Measurements from ENCODE around the gene FMR1. TPM values are rescaled to one million over a fixed set of nuclear protein-coding genes. Genes with fewer than 3 reads are reported as not detected.

FMR1 gene
- total and polyA plus RNA-seq, 2 donors (not counting 3 experiments of a cell fraction or from before 2014, with no cell fraction given), result 8.8 to 36.4 TPM

DNA sequence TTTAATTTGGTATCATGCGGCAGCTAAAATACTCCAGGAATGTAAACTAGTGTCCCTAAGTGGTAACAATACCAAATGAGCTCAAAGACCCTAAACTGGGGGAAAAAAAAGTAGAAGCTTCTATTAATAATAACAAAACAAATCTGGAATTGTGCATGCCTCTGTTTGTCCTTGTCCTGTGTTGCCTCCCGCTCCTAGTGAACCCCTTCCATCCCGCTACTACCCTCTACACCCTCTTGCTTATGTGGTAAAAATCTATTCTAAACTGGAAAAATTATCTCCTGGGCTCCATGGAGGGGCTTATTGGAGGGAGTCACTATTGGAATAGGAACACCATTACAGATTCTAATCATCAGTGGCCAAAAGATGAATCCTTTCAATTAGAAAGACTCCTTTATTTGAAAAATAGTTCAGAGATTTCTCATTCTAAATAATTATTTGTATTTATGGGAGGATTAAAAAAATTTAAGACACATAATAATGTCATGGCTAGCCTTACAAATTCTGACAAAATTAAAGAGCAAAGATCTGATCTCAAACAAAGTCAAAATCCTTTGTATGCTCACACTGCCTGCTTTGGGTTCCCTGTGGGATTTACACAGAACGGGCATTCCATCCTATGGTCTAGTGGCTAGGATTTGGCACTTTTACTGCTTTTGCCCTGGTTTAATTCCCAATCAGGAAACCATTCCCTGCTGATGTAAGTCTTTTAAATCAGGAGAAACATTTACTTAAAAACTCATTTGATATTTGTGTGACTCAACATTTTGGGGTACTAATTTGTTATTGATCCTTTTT lies 34.7 kb upstream of the FMR1 start:
- CTCF ChIA-PET, result no interaction called here
- no peak overlapping the region for H3K4me2 ChIP-seq (ENCODE audit: insufficient read depth, low read length)
- TF ChIP-seq GATA2 (IDR thresholded peaks at IDR 0.05; ENCODE audit: insufficient read depth, insufficient read length, low read depth, low read length) (no peak), JUN (IDR thresholded peaks at IDR 0.05; ENCODE audit: borderline replicate concordance, insufficient read depth, insufficient read length, low read depth) (no peak), EZH2 (IDR thresholded peaks at IDR 0.05; ENCODE audit: borderline replicate concordance, low read depth, low read length, severe bottlenecking) (no peak), MYC (IDR thresholded peaks at IDR 0.05; ENCODE audit: low read depth, low read length) (no peak), MAX (IDR thresholded peaks at IDR 0.05; ENCODE audit: insufficient read depth, insufficient read length) (no peak), POLR2A (IDR thresholded peaks at IDR 0.05; ENCODE audit: low read depth, low read length) (no peak), FOS (IDR thresholded peaks at IDR 0.05; ENCODE audit: borderline replicate concordance, insufficient read depth, low read length) (no peak), POLR2AphosphoS5 (IDR thresholded peaks at IDR 0.05; ENCODE audit: insufficient read depth, low read depth, low read length) (no peak)
- TF ChIP-seq, protein P1, sequence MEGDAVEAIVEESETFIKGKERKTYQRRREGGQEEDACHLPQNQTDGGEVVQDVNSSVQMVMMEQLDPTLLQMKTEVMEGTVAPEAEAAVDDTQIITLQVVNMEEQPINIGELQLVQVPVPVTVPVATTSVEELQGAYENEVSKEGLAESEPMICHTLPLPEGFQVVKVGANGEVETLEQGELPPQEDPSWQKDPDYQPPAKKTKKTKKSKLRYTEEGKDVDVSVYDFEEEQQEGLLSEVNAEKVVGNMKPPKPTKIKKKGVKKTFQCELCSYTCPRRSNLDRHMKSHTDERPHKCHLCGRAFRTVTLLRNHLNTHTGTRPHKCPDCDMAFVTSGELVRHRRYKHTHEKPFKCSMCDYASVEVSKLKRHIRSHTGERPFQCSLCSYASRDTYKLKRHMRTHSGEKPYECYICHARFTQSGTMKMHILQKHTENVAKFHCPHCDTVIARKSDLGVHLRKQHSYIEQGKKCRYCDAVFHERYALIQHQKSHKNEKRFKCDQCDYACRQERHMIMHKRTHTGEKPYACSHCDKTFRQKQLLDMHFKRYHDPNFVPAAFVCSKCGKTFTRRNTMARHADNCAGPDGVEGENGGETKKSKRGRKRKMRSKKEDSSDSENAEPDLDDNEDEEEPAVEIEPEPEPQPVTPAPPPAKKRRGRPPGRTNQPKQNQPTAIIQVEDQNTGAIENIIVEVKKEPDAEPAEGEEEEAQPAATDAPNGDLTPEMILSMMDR (IDR thresholded peaks at IDR 0.05; ENCODE audit: extremely low read depth in 1 of 2, insufficient read depth in 1 of 2, low read depth in 1 of 2, low read length in 2 of 2), result no peak
- H3K9me3 ChIP-seq (replicated peaks; ENCODE audit: control insufficient read depth, insufficient read depth, low read length), result no peaks in the 10 kb centered on the region
- POLR2A ChIA-PET, result no interaction called here
- BruUV-seq (replicated peaks), result no TSS peak
- no peak for DNase-seq (ENCODE audit: low read depth, low spot score)
- no peaks in the 10 kb centered on the region for H4K20me1 ChIP-seq (replicated peaks; ENCODE audit: control insufficient read depth, extremely low read depth, insufficient read depth, low read length)
- no peaks in the 10 kb centered on the region for H3K9me1 ChIP-seq (replicated peaks; ENCODE audit: control insufficient read depth, extremely low read depth, insufficient read depth, low read length)
- no peak overlapping the region for H2AFZ ChIP-seq (ENCODE audit: low read depth, low read length)
- no peak overlapping the region for H3K9ac ChIP-seq (replicated peaks; ENCODE audit: extremely low read depth, insufficient read depth, low read length)
- no peaks in the 10 kb centered on the region for H3K36me3 ChIP-seq (ENCODE audit: control insufficient read depth in 2 of 2, extremely low read depth in 1 of 2, insufficient read depth in 2 of 2, low read length in 2 of 2)
- H3K79me2 ChIP-seq (ENCODE audit: control insufficient read depth, insufficient read depth, low read length), result no peaks in the 10 kb centered on the region
- intact Hi-C loops (cut with micrococcal nuclease) (no loop called here), dilution Hi-C loops (cut with MboI; ENCODE audit: extremely low pct_ligation_motif_present, low sequenced_read_pairs) (no loop called here)
- H3K4me1 ChIP-seq (ENCODE audit: control insufficient read depth, extremely low read depth, insufficient read depth, low read length), result no peaks in the 10 kb centered on the region
- H3K27me3 ChIP-seq (ENCODE audit: control insufficient read depth in 2 of 2, insufficient read depth in 2 of 2, low read length in 2 of 2), result no peaks in the 10 kb centered on the region
- no peak overlapping the region for H3K4me3 ChIP-seq (replicated peaks in 1 of 3; ENCODE audit: insufficient read depth in 1 of 3, low read depth in 1 of 3, low read length in 3 of 3)
- FAIRE-seq, result no peak
- H3K27ac ChIP-seq (ENCODE audit: insufficient read depth, low read depth, low read length), result no peak overlapping the region
